OCI-LY1 (cell line): Measurements from ENCODE around the gene PTPRN2.

Source experiments
- CTCF ChIP-seq: fragments of 200-600 bp; sonication (generic), shearing (Covaris generic); IDR thresholded peaks from 2 replicates; pipeline ENCODE4 v1.5.1; 2017; ENCODE audit warnings: mild to moderate bottlenecking, antibody characterized with exemption, low read length, moderate library complexity, mixed read lengths
- EZH2 ChIP-seq: fragments of 200-600 bp; sonication (generic), shearing (Covaris generic); IDR thresholded peaks from 2 replicates; pipeline ENCODE4 v1.8.0; 2017; ENCODE audit warnings: borderline replicate concordance, mixed run types, mild to moderate bottlenecking, antibody characterized with exemption, low read length, moderate library complexity, mixed read lengths

GRCh38 chr7:157674027-157674714, 913.5 kb downstream of the PTPRN2 start:
- no peak for TF ChIP-seq CTCF
- no peak for TF ChIP-seq EZH2
